ENCODE data around the gene TMEM145.
"Not testable (repeated sequence)": the region's sequence is repeated elsewhere in the genome, so short reads cannot be mapped to it uniquely, and the experiment has no call there.

Gene TMEM145

GRCh38 chr19:42316223-42317211 is 3.4 kb downstream of the TMEM145 start:
- DNase-seq: peak; percentile 33

GRCh38 chr19:42317535-42317934 is 4.4 kb downstream of the TMEM145 start:
- DNase-seq: no peak

GRCh38 chr19:42322305-42322704 is 9.2 kb downstream of the TMEM145 start:
- DNase-seq: no peak

GRCh38 chr19:42323473-42323851 is 10.4 kb downstream of the TMEM145 start:
- DNase-seq: no peak

GRCh38 chr19:42323852-42324654 is 10.9 kb downstream of the TMEM145 start:
- DNase-seq: peak; percentile 28

GRCh38 chr19:42324655-42325307 is 11.7 kb downstream of the TMEM145 start:
- DNase-seq: no peak

GRCh38 chr19:42325308-42325895 is 12.3 kb downstream of the TMEM145 start, which contains the start of gene MEGF8:
Gene MEGF8, plus strand, starts transcription at chr19:42325635. Its CDS starts 609 bp downstream, at chr19:42326244.
- peak; percentile 99 for DNase-seq

- DNase-seq: peak; percentile 19
Measured at GRCh38 chr19:42325896-42326771, 13.0 kb downstream of the TMEM145 start.

- no peak for DNase-seq
Measured at GRCh38 chr19:42326969-42327368, 13.9 kb downstream of the TMEM145 start.

- no peak for DNase-seq
Measured at GRCh38 chr19:42327381-42327780, 14.3 kb downstream of the TMEM145 start.

GRCh38 chr19:42328106-42328505 is 15.0 kb downstream of the TMEM145 start:
- no peak for DNase-seq

- no peak for DNase-seq
Measured at GRCh38 chr19:42328854-42329253, 15.7 kb downstream of the TMEM145 start.

- DNase-seq: no peak
Measured at GRCh38 chr19:42330241-42330711, 17.2 kb downstream of the TMEM145 start.

GRCh38 chr19:42331333-42331732 is 18.2 kb downstream of the TMEM145 start:
- not testable (repeated sequence) for DNase-seq

GRCh38 chr19:42332059-42332458 is 18.9 kb downstream of the TMEM145 start:
- DNase-seq: no peak

- DNase-seq: no peak
Measured at GRCh38 chr19:42333018-42333417, 19.9 kb downstream of the TMEM145 start.

GRCh38 chr19:42333975-42334696 is 21.0 kb downstream of the TMEM145 start:
- no peak for DNase-seq

- DNase-seq: no peak
Measured at GRCh38 chr19:42334697-42335373, 21.7 kb downstream of the TMEM145 start.

- DNase-seq: no peak
Measured at GRCh38 chr19:42335374-42335936, 22.3 kb downstream of the TMEM145 start.

GRCh38 chr19:42335971-42336370 is 22.9 kb downstream of the TMEM145 start:
- no peak for DNase-seq
